Hepatocyte (in vitro differentiated cells): Measurements from ENCODE around the gene ABCA13.

ENCODE experiments used
- EZH2 ChIP-seq: fragments of 200-600 bp; sonication (generic); IDR thresholded peaks from 2 replicates; pipeline ENCODE4 v1.6.1; 2016; ENCODE audit warnings: antibody characterized with exemption, mild to moderate bottlenecking, borderline replicate concordance
- EZH2phosphoT487 ChIP-seq: fragments of 200-600 bp; sonication (generic); IDR thresholded peaks from one replicate; pipeline ENCODE4 v1.6.1; 2018; ENCODE audit warnings: antibody characterized with exemption, mild to moderate bottlenecking, low read depth, moderate library complexity; ENCODE audit not compliant: unreplicated experiment, severe bottlenecking
- TF ChIP-seq, protein P1 (sequence below): fragments of 200-600 bp; sonication (generic); IDR thresholded peaks from 2 replicates; pipeline ENCODE4 v1.5.1; 2016; ENCODE audit warnings: antibody characterized with exemption, mild to moderate bottlenecking; ENCODE audit not compliant: poor library complexity

DNA sequence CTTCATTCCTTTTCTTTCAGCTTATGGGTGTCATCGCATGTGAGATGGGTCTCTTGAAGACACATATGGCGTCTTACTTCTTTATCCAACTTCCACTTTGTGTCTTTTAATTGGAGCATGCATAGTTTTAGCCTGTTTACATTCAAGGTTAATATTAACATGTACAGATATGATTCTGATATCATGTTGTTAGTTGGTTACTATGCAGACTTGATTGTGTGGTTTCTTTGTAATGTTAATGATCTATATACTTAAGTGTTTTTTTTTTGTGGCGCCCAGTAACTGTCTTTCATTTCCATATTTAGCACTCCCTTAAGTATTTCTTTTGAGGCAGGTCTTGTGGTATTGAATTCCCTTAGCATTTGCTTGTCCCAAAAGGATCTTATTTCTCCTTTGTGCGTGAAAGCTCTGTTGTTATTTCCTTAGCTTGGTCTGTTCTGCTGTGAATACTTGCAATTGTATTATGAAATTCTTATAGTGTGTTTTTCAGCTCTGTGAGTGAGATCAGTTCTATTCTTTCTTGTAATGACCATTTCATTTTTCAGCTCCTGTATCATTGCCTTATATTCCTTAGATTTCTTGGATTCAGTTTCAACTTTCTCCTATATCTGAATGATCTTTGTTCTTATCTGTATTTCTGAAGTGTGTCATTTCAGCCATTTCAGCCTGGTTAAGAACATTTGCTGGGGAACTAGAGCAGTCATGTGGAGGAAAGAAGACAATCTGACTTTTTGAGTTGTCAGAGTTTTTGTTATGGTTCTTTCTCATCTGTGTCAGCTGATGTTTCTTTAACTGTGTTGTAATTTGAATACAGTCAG is 88.4 kb downstream of the ABCA13 start:
- TF ChIP-seq, protein P1, sequence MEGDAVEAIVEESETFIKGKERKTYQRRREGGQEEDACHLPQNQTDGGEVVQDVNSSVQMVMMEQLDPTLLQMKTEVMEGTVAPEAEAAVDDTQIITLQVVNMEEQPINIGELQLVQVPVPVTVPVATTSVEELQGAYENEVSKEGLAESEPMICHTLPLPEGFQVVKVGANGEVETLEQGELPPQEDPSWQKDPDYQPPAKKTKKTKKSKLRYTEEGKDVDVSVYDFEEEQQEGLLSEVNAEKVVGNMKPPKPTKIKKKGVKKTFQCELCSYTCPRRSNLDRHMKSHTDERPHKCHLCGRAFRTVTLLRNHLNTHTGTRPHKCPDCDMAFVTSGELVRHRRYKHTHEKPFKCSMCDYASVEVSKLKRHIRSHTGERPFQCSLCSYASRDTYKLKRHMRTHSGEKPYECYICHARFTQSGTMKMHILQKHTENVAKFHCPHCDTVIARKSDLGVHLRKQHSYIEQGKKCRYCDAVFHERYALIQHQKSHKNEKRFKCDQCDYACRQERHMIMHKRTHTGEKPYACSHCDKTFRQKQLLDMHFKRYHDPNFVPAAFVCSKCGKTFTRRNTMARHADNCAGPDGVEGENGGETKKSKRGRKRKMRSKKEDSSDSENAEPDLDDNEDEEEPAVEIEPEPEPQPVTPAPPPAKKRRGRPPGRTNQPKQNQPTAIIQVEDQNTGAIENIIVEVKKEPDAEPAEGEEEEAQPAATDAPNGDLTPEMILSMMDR = no peak
- no peak for TF ChIP-seq EZH2phosphoT487
- no peak for TF ChIP-seq EZH2
